ENCODE results near the gene SLC25A34.
"Not testable (repeated sequence)": the region's sequence is repeated elsewhere in the genome, so short reads cannot be mapped to it uniquely, and the experiment has no call there.

The SLC25A34 gene

DNA sequence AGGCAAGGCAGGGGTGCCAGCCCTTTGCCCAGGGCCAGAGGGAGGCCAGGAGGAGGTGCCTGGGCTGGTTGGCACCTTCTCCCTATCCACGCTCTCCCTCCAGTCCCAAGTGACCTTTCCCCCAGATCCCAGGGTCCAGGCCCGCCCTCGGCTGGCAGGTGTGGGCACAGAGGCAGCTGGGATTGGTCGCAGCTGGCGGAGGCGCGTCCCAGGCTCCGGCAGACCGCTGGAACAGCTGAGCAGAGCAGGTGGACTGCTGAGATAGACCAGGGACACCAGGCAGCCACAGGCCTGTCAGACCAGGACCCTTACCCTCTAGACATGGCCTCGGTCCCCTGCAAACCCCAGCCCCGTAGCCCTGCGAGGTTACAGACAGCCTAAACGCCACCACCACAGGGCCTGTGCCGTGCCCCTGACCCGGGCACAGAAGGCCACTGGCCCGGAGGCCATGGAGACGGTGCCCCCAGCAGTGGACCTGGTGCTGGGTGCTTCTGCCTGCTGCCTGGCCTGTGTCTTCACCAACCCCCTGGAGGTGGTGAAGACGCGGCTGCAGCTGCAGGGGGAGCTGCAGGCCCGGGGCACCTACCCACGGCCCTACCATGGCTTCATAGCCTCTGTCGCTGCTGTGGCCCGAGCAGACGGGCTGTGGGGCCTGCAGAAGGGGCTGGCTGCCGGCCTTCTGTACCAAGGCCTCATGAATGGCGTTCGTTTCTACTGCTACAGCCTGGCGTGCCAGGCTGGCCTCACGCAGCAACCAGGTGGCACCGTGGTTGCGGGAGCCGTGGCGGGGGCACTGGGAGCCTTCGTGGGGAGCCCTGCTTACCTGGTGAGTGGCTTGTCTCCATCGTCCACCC is at the start of gene SLC25A34:
Gene SLC25A34 (plus strand): TSS at position 221 of the 854 bp plus-strand sequence. CDS start 228 bp downstream, at position 449.
- DNase-seq, result peak; percentile 58

DNA sequence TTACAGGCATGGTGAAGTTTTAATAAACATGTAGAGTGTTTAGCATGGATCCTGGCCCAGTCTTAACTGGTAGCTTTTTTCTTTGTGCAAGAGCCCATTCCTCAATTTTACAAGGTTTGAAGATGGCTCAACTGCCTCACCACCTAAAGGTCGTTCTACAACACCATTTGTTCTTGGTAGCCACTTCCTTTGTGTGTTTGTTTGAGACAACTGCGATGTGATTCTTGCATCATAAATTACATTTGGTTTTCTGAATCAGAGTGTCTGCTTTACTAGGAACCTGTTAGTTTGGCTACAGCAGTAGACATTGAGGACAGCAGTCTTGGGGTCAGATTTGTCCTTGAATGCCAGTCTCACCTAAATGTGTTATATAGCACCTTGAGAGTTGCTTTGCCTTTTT is 48.6 kb upstream of the SLC25A34 start:
- no peak for DNase-seq

DNA sequence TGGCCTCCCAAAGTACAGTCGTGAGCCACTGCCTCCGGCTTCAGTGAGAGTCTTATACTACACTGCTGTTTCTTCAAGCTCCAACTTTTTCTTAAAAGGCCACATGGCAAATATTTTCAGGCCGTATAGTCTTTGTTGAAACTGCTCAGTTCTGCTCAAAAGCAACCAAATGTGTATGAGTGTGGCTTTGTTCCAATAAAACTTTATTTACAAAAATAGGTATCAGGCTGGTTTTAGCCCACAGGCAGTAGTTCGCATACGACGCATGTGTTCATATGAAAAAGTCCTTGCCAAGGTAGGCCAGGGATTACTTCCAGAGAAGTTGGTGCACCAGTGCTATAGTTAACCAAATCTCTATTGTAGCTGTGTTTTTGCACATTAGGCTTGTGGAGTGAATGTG is 45.7 kb upstream of the SLC25A34 start:
- DNase-seq, result no peak

DNA sequence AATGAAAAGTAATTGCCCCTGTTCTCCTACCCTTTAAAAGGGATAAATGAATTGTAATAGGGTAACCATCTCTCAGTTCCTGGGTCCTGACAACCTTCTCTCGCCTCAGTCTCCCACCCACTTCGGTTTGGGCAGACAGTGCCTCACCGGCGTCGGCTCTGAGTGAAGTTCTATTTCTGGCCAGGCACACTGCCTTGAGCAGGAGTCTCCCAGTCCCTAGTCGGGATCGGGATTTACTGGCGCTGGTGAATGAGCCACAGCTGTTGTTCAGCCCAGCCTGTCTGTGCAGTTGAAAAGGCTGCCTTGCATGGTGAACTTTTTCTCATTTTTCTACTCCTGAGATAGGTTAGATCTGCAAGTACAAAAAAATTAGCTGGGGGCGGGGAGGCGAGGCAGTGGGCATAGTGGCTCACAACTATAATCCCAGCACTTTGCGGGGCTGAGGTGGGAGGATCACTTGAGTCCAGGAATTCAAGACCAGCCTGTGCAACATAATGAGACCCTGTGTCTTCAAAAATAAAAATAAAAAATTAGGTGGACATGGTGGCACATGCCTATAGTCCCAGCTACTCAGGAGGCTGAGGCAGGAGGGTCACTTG is 44.5 kb upstream of the SLC25A34 start:
- DNase-seq, result no peak

DNA sequence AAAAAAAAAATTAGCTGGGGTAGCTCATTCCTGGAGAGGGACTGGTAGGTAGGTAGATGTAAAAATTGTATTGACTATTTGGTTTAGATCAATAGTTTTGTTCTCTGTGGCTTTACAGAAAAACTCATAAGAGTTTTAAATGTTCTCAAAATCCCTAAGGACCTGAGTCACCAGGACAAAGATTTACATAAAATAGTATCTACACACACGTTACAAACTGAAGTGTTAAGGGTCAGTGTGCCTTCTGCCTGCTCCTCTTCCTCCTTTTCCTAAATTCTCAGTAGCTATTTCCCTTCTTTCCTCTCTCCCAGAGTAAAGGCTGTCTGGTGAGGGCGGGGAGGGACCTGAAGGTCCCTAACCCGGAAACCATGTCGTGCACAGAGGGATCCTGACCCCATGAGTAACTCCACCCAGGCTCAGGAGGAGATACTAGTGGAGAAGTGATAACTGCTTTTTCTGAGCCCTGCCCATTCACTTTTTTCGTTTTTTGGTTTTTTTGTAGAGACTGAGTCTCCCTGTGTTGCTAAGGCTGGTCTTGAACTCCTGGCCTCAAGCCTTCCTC is 43.9 kb upstream of the SLC25A34 start:
- no peak for DNase-seq

DNA sequence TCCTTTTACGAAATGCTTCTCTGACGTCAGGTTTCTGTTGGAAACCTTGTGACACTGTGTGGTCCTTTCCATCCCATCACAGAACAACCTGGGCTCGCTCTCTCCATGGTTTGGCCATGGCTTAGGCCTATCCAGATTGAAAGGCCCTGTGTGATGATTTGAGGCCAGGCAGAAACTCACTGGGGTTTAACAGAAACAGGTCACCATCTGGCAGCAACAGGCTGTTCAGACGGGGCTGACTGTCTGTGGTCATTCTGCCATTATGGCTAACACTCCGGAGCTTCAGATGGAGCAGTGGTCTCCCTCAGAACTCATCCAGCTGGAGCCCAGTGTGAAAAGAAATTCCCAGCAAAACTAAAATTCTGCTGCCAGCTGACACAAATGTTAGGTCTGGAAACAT is 42.7 kb upstream of the SLC25A34 start:
- DNase-seq, result no peak

DNA sequence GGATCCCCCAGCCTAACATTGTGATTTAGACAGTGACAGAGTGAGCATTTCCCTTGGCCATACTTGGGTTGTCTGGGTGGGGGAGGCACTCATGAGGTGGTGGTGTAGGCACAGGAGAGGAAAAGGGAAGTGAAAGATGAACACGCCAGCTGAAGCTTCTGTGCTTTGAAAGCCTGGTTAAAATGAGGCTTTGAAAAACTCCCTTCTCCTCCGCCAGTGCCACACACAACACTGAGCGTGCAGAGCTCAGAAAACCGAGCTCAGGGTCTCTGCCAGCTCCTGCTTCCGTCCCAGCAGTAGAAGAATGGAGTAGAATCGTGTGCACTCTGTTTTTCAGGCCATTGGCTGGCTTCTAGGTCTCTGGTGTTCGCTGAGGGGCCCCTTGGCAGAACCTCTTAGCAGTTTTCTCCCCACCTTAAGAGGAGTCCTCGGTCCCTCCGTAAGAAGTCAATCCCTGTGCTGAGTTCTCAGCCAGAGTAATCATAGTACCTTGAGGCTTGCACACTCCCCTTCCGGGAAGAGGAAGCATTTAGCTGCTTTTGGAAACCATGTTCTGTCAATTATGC is 39.0 kb upstream of the SLC25A34 start:
- no peak for DNase-seq

DNA sequence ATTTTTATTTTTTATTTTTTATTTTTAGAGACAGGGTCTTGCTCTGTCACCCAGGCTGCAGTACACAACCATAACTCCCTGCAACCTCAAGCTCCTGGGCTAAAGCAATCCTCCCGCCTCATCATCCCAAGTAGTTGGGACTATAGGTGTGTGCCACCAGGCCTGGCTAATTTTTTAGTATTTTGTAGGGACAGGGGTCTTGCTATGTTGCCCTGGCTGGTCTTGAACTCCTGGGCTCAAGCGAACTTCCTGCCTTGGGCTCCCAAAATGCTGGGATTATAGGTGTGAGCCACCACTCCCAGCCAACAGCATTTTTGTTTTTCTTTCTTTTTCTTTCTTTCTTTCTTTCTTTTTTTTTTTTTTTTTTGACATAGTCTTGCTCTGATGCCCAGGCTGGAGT is 37.9 kb upstream of the SLC25A34 start:
- DNase-seq, result no peak

DNA sequence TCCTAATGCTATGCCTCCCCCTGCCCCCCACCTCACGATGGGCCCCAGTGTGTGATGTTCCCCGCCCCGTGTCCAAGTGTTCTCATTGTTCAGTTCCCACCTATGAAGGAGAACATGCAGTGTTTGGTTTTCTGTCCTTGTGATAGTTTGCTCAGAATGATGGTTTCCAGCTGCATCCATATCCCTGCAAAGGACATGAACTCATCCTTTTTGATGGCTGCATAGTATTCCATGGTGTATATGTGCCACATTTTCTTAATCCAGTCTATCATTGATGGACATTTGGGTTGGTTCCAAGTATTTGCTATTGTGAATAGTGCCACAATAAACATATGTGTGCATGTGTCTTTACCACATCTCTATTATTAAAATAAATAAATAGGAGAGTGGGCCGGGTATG is 36.7 kb upstream of the SLC25A34 start:
- not testable (repeated sequence) for DNase-seq

DNA sequence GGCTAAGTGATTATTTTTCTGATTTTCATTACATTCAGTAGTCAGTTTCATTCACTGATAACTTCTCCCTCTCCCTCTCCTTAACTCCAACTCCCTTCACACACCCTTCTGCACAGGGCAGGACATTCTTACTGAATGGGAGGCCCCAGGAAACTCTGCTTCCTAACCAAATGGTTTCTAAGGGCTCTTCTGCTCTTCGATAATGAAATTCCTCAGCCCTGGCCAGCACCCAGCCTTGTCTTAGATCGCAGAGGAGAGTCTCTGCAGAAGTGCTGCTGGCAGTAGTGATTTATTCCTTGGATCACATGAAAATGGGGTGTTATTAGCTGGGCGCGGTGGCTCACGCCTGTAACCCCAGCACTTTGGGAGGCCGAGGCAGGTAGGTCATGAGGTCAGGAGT is 35.5 kb upstream of the SLC25A34 start:
- DNase-seq, result no peak

DNA sequence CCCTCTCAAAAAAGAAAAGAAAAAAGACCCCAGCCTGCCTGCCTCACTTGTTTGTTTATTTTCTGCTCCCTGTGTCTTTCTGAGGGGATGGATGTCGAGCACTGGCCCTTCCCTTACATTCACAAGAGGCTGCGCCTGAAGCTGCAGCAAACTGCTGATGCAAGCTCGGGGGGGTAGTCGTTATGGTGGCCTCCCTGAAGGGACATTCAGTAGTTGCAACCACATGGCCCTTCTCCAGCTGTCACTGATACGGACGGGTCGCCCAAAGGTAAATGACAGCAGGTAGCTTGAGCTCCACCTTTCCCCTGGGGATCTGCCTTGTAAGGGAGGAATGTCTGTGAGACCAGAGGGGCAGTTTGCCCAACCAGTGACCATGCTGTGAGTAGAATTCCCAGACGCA is 34.3 kb upstream of the SLC25A34 start:
- no peak for DNase-seq

DNA sequence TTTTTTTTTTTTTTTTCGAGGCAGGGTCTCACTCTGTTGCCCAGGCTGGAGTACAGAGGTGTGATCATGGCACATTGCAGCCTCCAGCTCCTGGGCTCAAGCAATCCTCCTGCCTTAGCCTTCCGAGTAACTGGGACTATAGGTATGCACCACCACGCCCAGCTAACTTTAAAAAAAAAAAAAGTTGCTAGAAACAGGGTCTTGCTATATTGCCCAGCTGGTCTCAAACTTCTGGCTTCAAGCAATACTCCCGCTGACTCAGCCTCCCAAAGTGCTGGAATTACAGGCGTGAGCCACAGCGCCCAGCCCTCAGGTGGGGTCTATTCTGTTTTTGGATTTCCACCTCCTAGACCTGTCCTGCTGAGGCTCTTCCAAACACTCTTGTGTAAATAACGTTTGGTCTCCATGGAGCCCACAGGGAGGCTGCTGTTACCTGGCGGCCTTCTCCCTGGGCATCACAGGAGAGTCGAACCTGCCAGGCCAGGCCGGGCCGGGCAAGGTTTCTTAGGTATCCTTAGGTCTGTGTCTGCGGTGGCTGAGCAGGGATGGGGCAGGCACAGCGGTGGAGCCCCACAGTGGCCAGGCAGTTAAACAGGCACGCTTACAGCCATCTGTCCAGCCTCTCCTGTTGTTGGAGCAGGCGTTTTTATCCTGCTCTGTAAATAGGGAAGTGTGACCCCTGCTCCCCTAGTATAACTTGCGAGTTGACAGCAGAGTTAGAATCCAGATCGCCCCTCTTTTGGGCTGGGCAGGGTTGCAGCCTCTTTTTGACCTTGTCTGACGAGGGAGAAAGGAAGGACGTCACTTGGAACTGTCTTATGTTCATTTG is 33.1 kb upstream of the SLC25A34 start:
- DNase-seq, result no peak

DNA sequence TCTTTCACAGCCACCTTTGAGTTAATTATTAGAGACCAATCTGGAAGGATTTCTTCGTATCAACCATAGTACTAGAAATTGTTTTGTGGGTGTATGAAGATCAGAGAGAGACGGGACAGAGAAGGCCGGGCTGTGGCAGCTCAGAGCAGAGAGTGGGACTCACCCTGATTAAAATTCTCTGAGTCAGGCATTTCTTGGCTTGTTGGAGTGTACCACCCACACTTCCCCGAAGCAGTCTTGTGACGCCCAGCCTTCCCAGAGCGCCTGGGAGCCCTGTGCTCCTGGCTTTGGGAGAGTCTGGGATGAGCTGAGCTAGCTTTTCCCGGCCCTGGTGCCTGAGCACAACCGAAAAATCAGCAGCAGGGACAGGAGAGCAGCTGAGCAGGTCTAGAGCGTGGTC is 32.5 kb upstream of the SLC25A34 start:
- DNase-seq, result no peak

DNA sequence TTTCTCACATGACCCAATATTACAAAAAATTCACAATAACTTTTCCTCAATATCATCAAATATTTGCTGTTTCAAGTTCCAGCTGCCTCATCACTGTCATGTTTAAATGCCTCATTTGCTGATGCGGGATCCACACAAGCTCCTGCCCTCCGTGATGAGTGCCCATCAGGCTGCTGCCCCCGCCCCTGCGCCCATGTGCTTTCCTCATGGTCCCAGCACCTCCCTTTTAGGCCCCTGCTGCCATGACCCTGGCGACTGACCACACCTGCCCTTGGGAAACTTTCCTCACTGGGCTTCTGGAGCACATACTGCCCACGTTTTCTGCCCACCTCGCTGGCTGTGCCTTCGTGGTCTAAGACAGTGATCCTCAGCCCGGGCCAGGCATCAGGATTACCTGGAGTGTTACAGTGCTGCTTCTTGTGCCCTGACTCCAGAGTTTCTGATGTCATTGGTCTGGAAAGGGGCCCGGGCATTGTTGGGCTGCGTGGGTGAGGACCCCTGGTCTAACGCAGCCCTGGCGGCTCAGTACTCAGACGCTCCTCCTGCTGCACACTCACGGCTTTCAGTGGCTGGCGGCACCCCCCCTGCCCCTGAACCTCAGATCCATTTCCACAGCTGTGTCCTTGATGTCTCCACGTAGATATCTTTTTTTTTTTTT is 31.4 kb upstream of the SLC25A34 start:
- no peak for DNase-seq

DNA sequence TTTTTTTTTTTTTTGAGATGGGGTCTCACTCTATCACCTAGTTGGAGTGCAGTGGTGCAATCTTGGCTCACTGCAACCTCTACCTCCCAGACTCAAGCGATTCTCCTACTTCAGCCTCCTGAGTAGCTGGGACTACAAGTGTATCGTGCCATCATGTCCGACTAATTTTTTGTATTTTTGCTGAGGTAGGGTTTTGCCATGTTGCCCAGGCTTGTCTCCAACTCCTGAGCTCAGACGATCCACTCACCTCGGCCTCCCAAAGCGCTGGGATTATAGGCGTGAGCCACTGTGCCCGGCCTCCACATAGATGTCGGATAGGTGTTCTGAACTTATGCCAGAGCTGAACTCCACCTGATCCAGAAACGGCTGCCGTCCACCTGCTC is 30.9 kb upstream of the SLC25A34 start:
- no peak for DNase-seq

DNA sequence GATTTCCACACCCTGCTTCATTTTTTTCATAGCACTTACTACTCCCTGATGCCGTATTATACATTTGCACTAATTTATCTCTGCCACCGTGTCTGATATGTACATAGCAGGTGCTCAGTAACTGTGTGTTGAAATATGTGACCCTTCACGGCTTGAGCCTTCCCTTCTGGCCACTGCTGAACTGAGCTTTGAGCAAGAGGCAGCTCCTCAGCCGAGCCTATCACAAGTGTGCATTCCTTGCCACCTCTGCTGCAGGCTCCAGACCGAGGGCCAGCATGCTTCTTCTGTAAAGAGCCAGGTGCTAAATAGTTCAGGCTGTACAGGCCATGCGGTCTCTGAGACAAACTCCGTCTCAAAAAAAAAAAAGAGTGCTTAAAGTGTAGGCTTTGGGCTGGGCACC is 29.3 kb upstream of the SLC25A34 start:
- DNase-seq, result no peak

DNA sequence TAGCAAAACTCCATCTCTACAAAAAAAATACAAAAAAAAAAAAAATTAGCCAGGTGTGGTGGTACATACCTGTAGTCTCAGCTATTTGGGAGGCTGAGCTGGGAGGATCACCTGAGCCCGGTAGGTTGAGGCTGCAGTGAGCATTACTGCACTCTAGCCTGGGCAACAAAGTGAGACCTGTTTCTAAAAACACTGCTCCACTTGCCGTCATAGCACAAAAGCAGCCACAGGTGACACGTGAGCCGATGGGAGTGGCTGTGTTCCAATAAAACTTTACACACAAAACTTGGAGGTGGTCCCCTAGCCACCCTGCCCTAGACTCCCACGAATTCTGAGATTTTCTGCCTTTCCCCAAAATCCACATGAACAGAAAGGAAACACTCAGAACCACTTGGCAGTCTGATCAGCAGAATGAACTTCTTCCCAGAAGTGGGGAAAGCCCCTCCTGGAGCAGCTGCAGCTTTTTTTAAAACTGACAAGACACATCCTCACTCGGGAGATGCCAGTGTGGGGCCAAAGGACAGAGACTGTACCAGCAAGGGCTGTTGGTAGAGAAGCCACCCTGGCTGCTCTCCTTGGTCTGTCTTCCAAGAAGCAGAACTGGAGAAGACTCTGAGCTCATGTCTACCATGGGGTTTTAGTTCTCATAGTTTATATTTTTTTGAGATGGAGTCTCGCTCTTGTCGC is 28.7 kb upstream of the SLC25A34 start:
- no peak for DNase-seq

DNA sequence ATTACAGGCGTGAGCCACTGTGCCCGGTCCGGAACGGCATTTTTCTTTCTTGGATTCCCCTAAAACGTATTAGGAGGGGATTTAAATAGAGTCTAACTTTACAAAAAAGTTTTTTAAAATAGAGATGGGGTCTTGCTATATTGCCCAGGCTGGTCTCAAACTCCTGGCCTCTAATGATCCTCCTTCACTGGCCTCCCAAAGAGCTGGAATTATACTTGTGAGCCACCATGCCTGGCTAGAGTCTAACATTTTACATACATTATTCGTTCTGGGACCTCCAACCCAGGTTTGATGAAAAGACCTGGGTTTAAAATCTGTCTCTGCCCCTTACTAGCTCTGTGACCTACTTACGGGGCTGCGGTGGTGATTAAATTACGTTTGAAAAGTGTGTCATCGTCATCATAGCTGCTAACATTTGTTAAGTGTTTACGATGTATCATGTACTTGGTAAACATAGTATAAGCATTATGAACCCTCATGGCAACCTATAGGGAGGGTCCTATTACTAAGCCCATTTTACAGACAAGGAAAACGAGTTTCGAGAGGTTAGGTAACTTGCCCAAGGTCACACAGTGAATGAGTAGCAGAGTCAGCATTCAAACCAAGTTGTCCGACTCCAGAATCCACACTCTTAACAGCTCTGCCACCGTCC is 27.4 kb upstream of the SLC25A34 start:
- no peak for DNase-seq

DNA sequence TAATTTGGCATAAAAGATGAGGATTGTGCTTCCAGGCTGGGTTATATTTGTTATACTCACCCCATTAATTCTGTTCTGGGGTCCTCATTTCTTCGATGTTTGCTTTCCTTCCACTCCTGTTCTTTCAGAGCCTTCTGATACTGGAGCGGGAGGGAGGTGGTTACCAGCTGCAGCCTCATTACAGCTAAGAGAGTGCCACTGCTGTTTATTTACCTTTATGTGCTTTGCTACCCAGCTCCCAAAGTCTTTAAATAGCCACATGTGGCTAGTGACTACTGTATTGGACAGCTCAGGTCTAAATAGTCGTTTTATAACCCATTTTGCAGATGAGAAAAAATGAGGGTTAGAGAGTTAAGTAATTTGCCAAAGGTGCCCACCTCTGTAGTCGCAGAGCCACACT is 26.8 kb upstream of the SLC25A34 start:
- DNase-seq, result no peak

DNA sequence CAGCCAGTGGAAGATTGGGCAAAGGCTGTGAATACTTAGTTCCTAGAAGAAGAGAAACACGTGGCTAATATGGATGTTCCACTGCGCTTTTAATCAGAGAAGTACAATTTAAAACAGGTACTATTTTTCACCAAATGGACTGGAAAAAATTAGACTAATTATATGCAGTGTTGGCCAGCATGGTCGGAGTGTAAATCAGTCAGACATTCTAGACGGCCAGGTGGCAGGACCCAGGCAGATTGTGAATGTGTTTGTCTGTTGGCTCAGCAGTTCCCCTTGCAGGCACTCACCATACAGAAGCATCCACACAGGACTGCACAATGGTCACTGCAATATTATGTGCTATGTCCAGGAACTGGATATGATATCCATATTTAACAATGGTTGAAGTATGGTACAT is 23.9 kb upstream of the SLC25A34 start:
- peak; percentile 18 for DNase-seq

DNA sequence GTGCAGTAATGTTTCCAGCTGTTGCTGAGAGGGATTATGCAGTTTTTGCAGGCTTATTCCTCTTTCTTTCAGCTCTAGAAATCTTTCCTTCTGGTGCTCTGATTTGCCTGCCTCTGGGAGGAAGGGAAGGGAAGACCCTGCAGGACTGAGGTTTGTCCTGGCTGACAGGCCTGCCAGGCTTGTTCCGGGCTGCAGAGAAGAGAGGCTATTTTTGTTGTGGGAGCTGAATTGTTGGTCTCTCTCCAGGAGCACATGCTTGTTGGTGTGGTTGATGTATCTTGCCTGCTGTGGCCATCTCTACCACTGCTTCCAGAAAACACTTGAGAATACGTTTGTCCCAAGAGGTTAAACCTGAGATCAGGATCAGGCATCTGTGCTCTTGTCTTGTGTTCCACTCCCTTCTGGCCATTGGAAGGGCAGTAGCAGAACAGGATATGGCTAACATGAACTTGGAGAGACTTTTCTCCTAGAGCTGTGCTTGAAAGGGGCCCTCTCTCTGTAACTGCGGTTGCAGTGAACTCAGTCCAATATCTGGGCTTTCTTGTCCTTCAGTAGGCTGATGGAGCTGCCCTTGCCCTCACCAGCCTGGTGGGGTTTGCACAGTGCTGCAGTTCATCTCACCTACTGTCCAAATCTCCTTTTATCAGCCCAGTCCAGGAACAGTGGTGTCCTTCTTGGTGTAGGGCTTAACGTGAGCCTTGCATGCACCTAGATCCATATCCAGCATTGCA is 21.5 kb upstream of the SLC25A34 start:
- no peak for DNase-seq

Measured in NCI-H146 (cell line).